Central memory CD4-positive, alpha-beta T cell (primary cell): ENCODE measurements around the gene EBF3.

ENCODE experiments used
- DNase-seq: peaks from one replicate; pipeline ENCODE4 v3.0.0; 2022

EBF3 gene

DNA sequence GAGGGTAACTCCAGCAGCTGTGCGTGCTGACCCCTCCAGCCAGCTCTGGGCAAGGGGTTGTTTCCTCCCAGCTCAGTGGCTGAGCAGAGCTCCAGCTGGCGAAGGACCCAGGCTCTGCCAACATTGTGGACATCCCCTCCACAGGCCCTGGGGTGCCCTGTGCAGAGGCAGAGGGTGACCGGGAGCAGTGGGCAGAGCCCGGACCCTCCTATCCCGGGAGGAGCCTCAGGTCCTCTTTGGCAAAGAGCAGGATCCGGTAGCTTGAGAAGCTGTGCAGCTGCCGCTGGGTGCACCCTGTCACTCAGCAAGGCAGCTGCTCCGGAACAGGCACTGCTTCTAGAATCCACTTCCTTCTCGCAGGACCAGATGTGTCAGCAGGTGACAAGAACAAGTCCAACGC is 175.9 kb downstream of the EBF3 start:
- DNase-seq = no peak

DNA sequence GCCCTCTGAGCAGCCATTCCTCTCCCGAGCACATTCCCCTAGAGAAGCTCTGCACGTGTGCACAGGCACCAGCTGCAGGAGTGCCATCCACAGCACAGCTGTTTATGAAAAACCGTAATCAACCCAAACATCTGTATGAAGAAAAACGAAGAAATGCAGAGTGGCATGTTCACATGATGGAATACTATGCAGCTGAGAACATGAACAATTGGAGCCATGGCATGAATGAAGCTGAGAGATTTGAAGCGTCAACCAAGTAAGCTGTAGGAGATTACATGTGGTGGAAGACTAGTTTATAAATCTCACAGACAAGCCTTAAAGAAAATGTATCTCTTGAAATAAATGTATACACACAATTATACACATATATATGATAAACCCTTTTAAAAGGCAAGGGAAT is 176.5 kb downstream of the EBF3 start:
- no peak for DNase-seq

- DNase-seq = no peak
These were observed 177.9 kb downstream of the EBF3 start for GRCh38 chr10:129786216-129786615.

DNA sequence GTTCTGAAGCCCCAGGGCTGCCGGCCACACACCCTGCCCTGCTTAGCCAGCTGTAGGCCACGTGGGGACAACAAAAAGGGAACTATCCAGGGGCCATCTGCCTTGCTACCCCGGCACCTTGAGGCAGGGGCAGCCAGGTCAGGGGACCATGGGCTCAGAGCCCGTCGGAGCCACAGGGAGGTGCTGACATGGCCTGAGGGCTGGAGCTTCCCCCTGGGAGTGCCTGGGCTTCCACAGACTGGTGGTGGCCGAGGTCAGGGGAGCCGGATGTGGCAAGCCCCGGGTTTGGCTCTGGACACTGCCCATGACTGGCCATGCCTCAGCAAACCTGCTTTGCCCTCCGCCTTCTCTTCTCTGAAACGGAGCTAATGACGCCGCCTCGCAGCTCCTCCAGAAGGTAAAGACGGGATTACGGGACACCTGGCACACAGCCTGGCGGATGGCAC is 178.5 kb downstream of the EBF3 start:
- DNase-seq = no peak
